ENCODE data around the gene ACTR5.

The ACTR5 gene

GRCh38 chr20:38805958-38806854 lies 57.9 kb downstream of the ACTR5 start:
- DNase-seq, result peak; percentile 80

- DNase-seq, result peak; percentile 80
Observed at GRCh38 chr20:38806855-38807655, 58.8 kb downstream of the ACTR5 start.

- peak; percentile 57 for DNase-seq
Observed at GRCh38 chr20:38809942-38810341, 61.7 kb downstream of the ACTR5 start.

GRCh38 chr20:38810926-38811630 lies 62.8 kb downstream of the ACTR5 start:
- peak; percentile 62 for DNase-seq

- DNase-seq, result peak; percentile 46
Observed at GRCh38 chr20:38811769-38812168, 63.5 kb downstream of the ACTR5 start.

GRCh38 chr20:38812182-38812581 lies 63.9 kb downstream of the ACTR5 start:
- DNase-seq, result peak; percentile 53

GRCh38 chr20:38812709-38813573 lies 64.7 kb downstream of the ACTR5 start:
- peak; percentile 53 for DNase-seq

- DNase-seq, result peak; percentile 41
Observed at GRCh38 chr20:38813574-38813962, 65.3 kb downstream of the ACTR5 start.

GRCh38 chr20:38815446-38815845 lies 67.2 kb downstream of the ACTR5 start:
- DNase-seq, result no peak

- peak; percentile 25 for DNase-seq
Observed at GRCh38 chr20:38818113-38819065, 70.1 kb downstream of the ACTR5 start.

Data from activated effector memory CD4-positive, alpha-beta T cell treated with anti-CD3 and anti-CD28 coated beads, Interleukin-2, amount 50 U/mL, for 16 hours (primary cell).